GM21447 (cell line): ENCODE results near the gene MELTF.

Experiments used
- ATAC-seq: cut with Tn5 transposase; IDR thresholded peaks from one replicate; pipeline ENCODE4 v1.9.1; 2021; ENCODE audit not compliant: unreplicated experiment

MELTF gene

DNA sequence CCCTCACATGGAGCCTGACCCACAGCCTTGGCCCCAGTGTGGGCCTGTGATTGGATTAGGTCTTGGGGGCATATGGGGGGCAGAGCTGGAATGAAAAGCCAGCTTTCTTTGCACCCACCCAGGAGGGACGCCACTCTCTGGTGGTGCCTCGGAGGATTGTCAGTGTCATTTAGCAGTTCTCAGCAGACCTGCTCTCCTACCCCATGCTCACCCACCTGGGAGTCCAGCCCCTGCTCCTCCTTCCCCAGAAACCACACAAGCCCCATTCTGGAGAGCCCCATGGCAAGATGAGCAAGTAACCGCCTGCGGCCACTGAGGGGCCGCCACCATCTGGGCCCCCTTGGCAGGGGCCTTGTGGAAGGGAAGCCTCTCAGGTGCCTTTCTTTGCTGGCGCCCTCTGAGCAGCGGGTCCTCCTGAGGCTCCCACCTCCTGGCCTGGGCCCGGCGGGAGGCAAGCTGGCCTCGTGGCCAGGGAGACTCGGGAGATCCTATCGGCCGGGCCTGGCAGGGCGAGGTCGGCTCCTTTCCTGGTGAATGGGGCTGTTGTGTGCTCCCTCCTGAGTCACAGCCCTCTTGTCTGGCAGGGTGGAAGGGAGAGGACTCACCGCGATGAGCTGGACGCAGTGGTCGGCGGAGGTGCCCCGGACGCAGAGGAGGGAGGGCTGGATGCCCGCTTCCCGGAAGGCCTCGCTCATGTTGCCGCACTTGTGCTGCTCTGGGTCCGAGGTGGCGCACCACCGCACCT lies 2.3 kb downstream of the MELTF start:
- no peak for ATAC-seq

DNA sequence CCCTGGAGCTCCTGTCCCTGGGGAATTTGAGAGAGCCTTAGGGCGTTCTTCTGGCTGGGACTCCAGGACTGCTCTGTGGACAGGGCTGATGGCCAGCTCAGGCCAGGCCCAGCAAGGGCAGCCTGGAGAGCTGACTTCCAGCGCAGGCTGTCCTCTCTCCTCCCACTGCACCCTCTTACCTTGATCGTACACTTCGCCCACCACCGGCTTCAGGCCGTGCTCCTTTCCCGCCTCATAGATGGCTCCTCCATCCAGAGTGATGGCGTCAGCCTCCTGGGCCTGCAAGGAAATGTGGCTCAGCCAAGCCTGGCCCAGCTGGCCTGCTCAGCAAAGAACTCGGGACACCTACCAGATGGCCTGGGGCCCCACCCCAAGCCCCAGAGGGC lies 3.1 kb downstream of the MELTF start:
- ATAC-seq = no peak

DNA sequence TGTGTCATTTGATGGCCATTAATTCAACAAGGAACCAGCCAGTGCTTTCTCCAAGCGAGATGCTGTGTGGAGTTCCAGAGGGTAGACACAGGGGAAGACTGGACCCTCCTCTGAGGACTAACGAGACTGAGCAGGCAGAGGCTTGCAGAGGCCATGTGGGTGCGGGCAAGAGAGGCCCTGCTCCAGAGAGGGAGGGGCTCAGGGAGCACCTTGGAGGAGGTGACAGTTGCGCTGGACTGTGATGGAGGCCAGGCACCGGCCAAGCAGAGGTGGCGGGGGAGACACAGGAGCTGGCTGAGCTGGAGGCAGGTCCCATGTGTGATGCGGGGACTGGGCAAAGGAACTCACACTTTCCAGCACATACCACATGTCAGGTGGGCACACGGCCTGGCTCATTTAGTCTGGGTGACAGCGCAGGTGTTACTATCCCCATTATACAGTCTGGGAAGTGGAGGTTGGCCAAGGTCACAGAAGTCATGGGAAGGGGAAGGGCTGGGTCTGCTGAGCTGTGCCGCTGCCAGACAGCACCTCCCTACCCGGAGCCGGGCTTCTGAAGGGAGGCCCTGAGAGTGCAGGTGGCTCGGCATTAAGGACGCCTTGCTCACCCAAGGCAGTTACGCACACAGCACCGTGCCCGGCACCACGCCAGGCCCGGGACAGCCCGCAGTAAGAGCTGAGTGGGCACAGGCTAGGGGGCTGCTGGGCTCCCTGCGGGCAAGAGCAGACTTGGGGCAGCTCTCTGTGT lies 3.7 kb downstream of the MELTF start:
- ATAC-seq = no peak

DNA sequence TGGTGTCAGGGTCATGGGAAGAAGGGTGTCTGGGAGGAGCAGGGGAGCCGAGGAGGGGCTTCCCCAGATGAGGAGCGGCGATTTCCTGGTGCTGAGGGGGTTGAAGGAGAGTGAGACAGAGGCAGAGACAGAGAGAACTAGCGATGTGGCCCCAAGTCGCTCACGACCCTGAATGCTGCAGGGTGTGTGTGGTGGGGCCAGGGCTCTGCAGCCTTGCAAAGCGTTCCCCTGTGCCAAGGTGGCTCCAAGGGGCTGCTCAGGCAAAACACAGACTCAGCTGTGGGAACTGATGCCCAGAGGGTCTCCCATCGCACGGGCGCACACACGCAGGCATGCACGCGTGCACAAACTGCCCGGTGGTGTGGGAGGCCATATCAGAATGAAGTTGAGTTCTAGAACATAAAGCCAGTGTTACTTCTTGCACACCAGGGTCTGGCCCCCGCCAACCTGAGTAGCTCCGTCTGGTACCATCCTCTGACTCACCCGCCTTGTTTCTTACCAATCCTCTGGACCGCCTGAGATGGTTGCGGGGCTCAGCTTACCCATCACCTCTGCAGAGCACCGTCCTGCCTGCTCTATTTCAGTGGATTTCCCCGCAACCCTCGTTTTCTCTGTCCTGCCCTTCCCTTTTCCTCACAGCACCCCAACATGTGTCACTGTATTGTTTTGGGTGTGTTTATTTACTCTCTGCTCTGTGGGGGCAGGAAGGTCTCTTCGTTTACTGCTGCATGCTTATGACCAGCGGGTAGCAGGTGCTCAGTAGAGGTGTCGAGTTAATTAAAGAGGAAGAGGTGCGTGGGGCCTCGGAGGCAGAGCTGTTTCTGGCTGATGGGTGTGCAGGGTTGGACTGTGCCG lies 4.5 kb downstream of the MELTF start:
- ATAC-seq = no peak

DNA sequence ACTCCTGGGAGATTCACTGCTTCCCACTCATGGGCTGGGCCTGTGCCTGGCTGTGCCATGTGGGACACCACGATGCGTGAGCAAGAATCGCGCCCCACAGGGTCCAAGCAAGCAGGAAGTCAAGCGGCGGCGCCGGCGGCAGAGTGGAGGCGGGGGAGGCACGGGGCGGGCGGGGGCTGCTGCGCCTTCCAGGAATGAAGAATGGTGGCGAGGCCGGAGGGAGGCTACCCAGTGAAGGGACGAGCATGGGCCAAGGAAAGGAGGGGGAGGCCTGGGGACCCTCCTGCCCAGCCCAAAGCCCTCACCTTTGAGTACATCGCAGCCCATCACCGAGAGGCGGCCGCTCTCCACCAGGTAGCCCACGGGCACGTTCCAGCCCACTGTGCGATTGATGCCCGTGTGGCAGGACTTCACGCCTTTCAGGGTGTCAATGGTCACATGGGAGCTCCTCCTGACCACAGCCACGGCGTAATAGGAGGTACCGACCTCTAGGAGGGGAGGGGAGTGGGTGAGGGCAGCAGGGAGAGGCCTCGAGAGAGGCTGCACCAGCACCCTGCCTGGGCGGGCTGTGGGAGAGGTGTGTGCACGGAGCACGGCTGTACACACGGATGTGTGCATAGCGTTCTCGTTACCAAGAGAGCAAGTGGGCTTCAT lies 5.5 kb downstream of the MELTF start:
- ATAC-seq = no peak

DNA sequence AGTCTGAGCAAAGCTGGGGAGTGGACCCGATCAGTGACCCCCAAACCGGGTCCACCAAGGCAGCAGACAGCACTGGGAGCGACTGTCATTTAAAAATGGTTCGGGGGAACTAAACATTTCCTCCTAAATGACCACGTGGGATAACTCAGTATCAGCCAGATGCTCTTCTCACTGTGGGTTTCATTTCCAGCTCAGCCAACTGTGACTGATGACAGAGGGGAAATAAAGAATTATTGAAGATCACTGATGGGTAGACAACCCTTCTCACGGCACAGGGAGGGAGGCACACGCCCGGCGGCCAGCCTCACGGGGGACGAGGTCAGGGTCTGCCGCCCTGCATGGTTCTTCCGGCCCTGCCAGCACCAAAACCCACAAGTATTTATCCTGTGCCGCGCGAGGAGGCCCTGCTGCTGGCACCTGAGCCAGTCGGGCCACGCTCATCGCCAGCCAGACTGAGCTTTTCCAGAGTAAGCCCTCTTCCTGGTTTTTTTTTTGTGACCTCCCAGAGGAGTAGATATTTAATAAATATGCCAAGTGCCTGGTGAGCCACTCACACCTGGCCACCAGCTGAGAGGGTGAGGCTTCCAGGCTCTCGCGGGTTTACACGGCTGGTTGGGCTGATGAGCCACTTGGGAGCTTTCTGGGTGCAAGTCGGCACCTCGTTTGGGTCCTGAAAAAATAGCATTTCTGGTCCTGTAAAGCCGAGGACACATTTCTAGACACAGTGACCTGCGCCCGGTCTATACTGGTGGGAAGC lies 6.2 kb downstream of the MELTF start:
- peak; percentile 63 for ATAC-seq

DNA sequence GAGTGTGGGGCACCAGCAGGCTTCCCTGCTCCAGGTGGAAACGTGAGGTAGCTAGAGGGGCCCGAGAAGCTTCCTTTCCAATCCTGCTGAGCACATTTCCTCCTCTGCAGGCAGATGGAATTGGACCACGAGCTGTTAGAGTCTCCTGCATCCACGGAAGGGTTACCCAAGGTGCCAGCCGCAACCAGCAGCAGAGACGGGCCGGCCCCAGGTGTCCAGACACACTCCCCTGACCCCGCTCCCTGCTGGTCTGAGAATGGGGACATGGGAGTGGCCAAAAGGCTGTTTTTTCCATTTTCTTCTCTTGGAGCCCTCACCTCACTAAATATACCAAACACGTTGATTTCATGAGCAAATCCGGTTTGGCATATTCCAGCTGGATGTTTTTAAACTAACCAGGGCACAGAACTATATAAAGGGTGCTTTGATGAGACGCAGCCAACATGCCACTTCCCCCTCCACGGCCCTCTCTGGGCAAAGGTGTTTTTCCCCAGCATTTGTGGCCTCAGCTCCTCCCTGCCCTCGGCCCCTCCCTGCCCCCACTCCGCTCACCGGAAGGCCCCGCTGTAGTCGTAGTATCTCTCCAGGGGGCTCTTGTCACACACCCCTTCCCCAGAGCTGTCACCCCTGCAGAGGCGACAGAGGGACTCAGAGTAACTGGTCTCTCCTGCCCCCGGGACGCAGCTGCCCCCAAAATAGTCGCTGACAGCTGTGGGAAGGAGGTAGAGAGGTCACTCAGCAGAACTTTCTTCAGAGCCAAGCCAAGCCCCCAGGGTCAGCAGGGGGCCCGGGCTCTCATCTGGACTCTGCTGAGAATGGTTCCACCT lies 7.0 kb downstream of the MELTF start:
- no peak for ATAC-seq

DNA sequence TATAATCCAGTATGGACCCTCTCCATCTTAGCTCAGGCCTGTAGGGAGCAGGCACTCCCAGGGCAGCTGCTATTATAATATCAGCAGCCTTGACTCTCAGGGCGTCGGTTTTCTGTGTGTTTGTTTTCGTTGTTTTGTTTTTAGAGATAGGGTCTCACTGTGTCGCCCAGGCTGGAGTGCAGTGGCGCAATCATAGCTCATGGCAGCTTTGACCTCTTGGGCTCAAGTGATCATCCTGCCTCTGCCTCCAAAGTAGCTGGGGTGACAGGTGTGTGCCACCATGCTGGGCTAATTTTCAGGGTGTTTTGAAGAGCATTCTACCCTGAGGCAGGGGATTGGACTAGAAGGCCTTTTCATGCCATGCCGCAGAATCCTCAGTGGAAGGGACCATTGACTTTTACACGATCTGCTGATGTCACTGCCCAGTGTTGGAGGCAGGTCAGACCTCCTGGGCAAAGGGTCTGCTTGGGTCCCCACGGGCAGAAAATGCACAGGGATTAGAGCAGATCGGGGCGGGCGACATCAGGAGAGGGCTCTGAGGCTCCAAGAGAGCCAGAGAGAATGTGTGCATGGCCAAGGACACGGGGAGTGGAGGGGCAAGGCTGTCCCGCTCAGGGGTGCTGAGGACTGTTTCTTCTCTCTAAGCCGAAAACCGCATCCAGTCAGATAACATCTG lies 7.8 kb downstream of the MELTF start:
- no peak for ATAC-seq

DNA sequence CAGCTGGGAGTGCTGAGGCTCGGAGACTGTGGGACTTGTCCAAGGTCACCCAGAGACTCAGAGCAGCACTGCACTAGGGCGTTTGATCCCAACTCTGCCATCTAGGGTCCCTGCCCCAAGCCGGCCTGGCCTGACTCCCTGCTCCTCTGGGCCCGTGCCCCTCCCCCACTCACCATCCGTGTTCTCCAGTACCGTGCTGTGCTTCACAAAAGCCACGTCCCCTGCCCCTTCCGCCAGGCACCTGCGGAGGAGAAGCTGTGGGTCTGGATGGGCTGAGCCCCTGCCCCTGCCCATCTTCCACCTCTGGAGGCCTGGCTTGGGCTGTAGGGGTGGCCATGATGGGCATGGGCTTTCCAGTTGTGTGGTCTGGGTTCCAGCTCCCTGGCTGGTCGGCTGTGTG lies 8.4 kb downstream of the MELTF start:
- no peak for ATAC-seq

DNA sequence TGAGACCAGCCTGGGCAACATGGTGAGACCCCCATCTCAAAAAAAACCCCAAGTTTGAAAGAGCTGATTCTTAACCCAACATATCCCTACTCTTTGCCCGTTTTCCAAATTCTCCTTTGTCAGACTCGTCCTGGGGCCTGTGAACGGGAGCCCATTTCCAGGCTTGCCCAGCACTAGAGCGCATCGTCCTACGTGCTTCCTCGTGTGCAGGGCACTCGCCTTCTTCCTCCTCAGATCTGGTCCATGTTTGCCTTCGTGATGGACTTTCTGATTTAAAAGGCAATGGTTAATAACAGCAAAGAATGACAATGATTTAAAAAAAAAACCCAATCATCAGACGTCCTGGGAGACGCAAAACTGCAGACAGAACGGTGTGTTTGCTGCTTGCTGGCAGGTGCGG lies 10.1 kb downstream of the MELTF start:
- no peak for ATAC-seq

DNA sequence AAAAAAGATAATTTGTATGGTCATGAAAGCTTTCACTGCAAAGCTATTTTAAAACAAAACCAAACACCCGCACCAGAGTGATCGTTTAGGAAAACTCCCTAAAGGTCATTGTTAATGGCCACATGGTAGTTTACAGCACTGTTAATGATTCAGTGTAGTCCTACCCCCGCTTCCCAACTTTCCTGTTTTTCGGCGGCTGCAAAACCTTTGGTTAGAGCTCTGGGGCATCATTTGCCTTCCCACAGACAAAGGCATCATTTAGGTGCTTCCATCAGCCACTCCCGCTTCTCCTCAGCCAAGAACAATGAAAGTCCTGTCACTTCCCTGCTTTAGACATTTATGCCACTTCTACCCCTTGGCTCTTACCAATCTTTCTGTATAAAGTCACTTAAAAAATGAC lies 10.6 kb downstream of the MELTF start:
- no peak for ATAC-seq

DNA sequence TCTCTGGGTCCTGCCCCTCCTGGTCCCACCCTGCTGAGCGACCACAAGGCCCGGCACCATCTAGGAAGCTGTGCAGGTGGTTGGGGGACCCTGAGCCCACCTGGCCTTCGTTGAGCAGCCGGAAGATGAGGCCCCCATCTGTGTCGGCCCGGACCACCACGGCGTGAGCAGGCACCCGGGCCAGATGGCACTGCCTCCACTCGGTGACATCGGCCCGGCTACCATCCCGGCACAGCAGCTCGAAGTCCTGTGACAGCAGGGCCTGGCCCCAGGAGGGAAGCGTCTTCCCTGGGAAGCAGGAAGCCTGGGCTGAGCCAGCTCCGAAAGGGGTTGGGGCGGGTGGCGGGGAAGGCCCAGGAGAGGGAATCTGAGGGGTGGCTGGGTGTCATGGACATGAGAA lies 12.6 kb downstream of the MELTF start:
- ATAC-seq = no peak

DNA sequence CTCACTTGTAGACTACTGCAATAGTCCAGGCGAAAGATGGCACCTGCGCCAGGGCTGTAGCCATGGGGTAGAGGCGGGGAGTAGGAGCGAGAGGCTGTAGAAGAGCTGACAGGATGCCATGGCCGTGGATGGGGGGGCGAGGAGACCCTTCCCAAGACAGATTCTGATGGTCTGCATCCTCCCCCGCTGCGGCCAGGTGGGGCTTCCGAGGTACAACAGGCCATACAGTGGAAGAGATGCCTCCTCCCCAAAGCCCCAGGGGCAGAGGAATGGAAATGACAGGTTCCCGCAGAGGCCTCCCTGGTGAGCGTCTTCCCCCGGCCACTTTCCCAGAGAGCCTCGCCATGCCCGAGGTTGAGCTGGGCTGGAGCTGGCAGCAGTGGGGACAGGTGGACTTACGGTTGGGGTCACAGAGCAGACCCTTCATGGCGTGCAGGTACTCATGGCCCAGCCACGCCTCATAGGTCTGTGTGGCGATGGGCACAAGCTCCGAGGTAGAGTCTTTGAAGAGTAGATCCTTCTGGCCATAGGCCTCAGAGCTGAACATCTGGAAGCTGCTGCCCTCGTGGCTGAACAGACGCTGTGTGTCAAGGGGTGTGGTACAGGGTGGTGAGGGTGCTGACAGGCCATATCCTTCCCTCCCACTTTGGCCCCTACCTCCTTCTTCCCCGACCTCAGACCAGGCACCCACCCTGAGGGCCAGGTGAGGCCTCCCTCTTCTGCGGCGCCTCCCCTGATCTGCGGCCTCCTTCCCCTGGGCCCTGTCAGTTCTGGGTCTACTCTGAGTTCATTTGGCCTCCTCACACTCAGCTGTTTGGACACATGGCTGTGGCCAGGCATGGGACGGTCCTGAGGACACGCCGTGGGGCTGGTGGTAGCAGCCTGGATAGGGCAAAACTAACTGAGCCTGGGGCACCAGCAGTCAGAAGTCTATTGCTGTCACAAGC lies 13.6 kb downstream of the MELTF start:
- ATAC-seq = no peak

DNA sequence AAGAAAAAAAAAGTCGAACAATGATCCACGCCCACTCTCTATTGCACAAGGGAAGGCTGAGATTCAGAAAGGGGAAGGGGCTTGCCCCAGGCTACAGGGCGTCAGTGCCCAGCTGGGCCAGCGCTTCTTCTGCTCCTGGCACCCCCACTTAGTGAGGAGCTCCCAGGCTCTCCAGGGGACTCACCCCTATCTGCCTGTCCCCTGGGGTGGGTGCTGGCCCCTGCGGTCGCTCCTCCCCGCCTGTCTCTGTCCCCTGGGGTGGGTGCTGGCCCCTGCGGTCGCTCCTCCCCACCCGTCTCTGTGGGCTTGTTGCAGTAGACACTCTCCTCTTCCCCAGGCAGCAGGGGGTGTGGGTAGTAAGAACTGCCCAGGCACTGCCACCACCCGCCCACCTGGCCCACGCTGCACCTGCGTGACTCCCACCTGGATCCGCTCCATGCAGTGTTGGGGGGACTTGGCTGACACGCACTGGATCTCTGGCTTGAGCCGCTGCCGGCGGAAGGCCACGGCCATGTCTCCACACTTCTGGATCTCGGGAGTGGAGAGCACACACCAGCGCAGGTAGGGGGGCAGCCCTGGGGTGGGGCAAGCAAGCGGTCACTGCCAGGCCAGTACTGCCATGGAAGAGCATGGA lies 14.6 kb downstream of the MELTF start:
- no peak for ATAC-seq

DNA sequence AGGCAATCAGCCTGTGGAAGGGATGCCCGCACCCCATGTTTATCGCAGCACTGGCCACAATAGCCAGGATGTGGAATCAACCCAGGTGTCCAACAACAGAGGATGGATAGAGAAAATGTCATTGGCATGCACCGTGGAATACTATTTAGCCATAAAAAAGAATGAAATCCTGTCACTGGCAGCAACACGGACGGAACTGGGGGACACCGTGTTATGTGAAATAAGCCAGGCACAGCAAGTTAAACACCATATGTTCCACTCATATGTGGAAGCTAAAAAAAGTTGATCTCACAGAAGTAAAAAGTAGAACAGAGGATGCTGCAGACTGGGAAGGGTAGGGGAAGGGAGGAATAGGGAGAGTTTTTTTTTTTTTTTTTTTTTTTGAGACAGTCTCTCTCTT lies 15.6 kb downstream of the MELTF start:
- ATAC-seq = no peak

DNA sequence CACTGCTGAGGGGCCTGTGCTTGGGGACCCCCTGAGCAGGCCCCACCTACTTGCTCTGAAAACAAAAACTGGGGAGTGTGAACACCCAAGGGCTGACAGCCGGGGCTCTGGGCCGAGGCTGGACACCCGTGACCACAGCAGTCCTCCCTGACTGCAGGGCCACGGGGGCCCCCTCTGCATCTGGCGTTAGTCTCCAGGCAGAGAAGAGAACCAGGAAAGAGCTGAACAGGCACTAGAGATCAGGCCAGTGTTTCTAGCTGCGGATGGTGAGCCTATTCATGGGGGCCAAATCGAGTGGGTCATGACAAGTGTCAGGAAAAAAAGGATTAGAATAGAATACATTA lies 17.1 kb downstream of the MELTF start:
- ATAC-seq = no peak

DNA sequence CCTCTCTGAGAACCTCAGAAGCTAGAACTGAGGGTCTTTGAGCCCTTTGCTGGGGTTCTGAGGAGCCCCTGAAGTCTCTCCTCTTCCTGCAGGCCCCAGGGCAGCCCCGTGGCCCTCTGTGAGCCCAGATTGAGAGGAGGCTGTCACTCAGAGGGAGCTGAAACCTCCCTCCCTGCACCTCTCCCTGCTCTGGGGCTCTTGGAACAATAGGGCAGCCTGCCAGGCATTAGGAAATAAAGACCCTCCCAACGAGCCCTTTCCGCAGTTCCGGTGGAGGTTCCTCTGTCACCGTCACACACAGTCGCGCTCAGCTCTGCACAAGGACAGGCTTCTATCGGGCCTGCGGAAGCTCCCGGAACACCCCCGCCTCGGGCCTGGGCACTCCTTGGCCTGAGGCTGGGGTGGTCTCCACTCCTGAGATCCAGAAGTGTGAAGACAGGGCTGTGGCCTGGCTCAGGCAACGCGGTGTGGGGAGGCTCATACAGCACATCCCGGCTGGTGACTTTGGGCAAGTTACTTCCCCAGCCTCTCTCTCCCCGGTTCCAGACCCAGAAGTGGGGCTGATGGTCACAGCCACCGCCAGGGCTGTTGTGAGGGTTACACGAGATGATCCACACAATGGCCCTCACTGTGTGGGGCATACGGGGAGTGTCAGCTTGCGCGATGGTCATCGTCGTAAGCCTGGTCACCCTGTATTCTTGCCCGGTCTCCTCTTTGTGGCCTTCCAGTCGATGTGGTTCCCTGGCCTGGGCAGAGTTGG lies 17.7 kb downstream of the MELTF start:
- no peak for ATAC-seq
